H9 (cell line): ENCODE measurements around the gene TRIM34. TPM values are rescaled to one million over a fixed set of nuclear protein-coding genes. Genes with fewer than 3 reads are reported as not detected.

Experiments
- DNase-seq: peaks from one replicate; pipeline ENCODE4 v3.0.0-alpha.2; 2017
- H2AFZ ChIP-seq: one replicate; pipeline ENCODE4 v1.6.1; 2013; ENCODE audit warnings: mild to moderate bottlenecking, low read length, control low read depth, moderate library complexity
- H2AK5ac ChIP-seq: 2 replicates; pipeline ENCODE4 v1.6.1; 2013; ENCODE audit warnings: low read length, control low read depth, mixed read lengths; ENCODE audit not compliant: insufficient read length
- H2BK120ac ChIP-seq: one replicate; pipeline ENCODE4 v1.6.1; 2013; ENCODE audit warnings: low read depth, mild to moderate bottlenecking, low read length, control low read depth, inconsistent platforms; ENCODE audit not compliant: poor library complexity, severe bottlenecking
- H2BK12ac ChIP-seq: 2 replicates; pipeline ENCODE4 v1.6.1; 2013; ENCODE audit warnings: low read length, control low read depth, mixed read lengths, low read depth; ENCODE audit not compliant: insufficient read length
- H2BK15ac ChIP-seq: 2 replicates; pipeline ENCODE4 v1.6.1; 2013; ENCODE audit warnings: low read depth, low read length, control low read depth
- H2BK20ac ChIP-seq: one replicate; pipeline ENCODE4 v1.6.1; 2013; ENCODE audit warnings: low read depth, mild to moderate bottlenecking, low read length, control low read depth, inconsistent platforms; ENCODE audit not compliant: poor library complexity, severe bottlenecking
- H2BK5ac ChIP-seq: 2 replicates; pipeline ENCODE4 v1.6.1; 2013; ENCODE audit warnings: low read length, control low read depth, mixed read lengths; ENCODE audit not compliant: insufficient read length
- H3K14ac ChIP-seq: 2 replicates; pipeline ENCODE4 v1.6.1; 2013; ENCODE audit warnings: low read length, control low read depth; ENCODE audit not compliant: insufficient read depth
- H3K18ac ChIP-seq: 2 replicates; pipeline ENCODE4 v1.6.1; 2013; ENCODE audit warnings: low read depth, mild to moderate bottlenecking, mixed read lengths, low read length, control low read depth; ENCODE audit not compliant: insufficient read length
- H3K23ac ChIP-seq: 2 replicates; pipeline ENCODE4 v1.6.1; 2013; ENCODE audit warnings: low read length, control low read depth, mixed read lengths, low read depth; ENCODE audit not compliant: insufficient read length
- H3K23me2 ChIP-seq: 2 replicates; pipeline ENCODE4 v1.6.1; 2013; ENCODE audit warnings: low read depth, mild to moderate bottlenecking, mixed read lengths, low read length, control low read depth; ENCODE audit not compliant: insufficient read length, poor library complexity, severe bottlenecking
- H3K27ac ChIP-seq: 2 replicates; pipeline ENCODE4 v1.5.1; 2013; ENCODE audit warnings: low read length, control low read depth, mixed read lengths, low read depth; ENCODE audit not compliant: insufficient read length
- H3K27me3 ChIP-seq: 2 replicates; pipeline ENCODE4 v1.6.1; 2013; ENCODE audit warnings: low read length, control low read depth, inconsistent platforms; ENCODE audit not compliant: insufficient read depth
- H3K4ac ChIP-seq: 2 replicates; pipeline ENCODE4 v1.6.1; 2013; ENCODE audit warnings: low read depth, mild to moderate bottlenecking, control low read depth, inconsistent platforms, low read length, moderate library complexity
- H3K4me1 ChIP-seq: 2 replicates; pipeline ENCODE4 v1.6.1; 2013; ENCODE audit warnings: low read length, control low read depth, inconsistent platforms; ENCODE audit not compliant: insufficient read depth
- H3K4me2 ChIP-seq: 2 replicates; pipeline ENCODE4 v1.6.1; 2013; ENCODE audit warnings: low read length, control low read depth, mixed read lengths; ENCODE audit not compliant: insufficient read length, insufficient read depth
- H3K56ac ChIP-seq: 2 replicates; pipeline ENCODE4 v1.6.1; 2013; ENCODE audit warnings: low read depth, mild to moderate bottlenecking, mixed read lengths, low read length, control low read depth; ENCODE audit not compliant: insufficient read length
- H3K79me1 ChIP-seq: 2 replicates; pipeline ENCODE4 v1.6.1; 2013; ENCODE audit warnings: low read depth, mild to moderate bottlenecking, moderate library complexity, low read length, control low read depth, inconsistent platforms; ENCODE audit not compliant: insufficient read depth, poor library complexity, severe bottlenecking
- H3K79me2 ChIP-seq: 2 replicates; pipeline ENCODE4 v1.6.1; 2013; ENCODE audit warnings: low read length, control low read depth, inconsistent platforms; ENCODE audit not compliant: insufficient read depth
- H3K9ac ChIP-seq: 2 replicates; pipeline ENCODE4 v1.6.1; 2013; ENCODE audit warnings: low read length, control low read depth, mixed read lengths; ENCODE audit not compliant: insufficient read length; ENCODE audit errors: extremely low read depth
- H3K9me3 ChIP-seq: one replicate; pipeline ENCODE4 v1.6.1; 2013; ENCODE audit warnings: low read depth, low read length, inconsistent platforms; ENCODE audit not compliant: control insufficient read depth
- H3T11ph ChIP-seq: one replicate; pipeline ENCODE4 v1.6.1; 2013; ENCODE audit warnings: mild to moderate bottlenecking, low read length, control low read depth, inconsistent platforms
- H4K20me1 ChIP-seq: one replicate; pipeline ENCODE4 v1.6.1; 2013; ENCODE audit not compliant: control insufficient read depth, insufficient read length, insufficient read depth
- H4K5ac ChIP-seq: 2 replicates; pipeline ENCODE4 v1.6.1; 2013; ENCODE audit warnings: low read depth, mild to moderate bottlenecking, mixed read lengths, low read length, control low read depth; ENCODE audit not compliant: insufficient read length
- H4K8ac ChIP-seq: replicated peaks from 2 replicates; pipeline ENCODE4 v1.6.1; 2013; ENCODE audit warnings: low read length, control low read depth, mixed read lengths, low read depth; ENCODE audit not compliant: insufficient read length
- H4K91ac ChIP-seq: 2 replicates; pipeline ENCODE4 v1.6.1; 2013; ENCODE audit warnings: low read depth, mild to moderate bottlenecking, moderate library complexity, mixed read lengths, low read length, control low read depth; ENCODE audit not compliant: insufficient read length
- H3K27ac Mint-ChIP-seq, 3 experiments: 2 replicates in 2 of 3; 3 replicates in 1 of 3; pipeline ENCODE4 v1.8.0; 2020 to 2021; ENCODE audit warnings: mixed read lengths in 3 of 3, mild to moderate bottlenecking in 1 of 3, moderate library complexity in 1 of 3
- H3K27me3 Mint-ChIP-seq: 2 replicates; pipeline ENCODE4 v1.8.0; 2021; ENCODE audit warnings: low read depth, mild to moderate bottlenecking, moderate library complexity, mixed read lengths
- H3K36me3 Mint-ChIP-seq, 3 experiments: 2 replicates in 2 of 3; 3 replicates in 1 of 3; pipeline ENCODE4 v1.8.0; 2020 to 2021; ENCODE audit warnings: low read depth in 3 of 3, mixed read lengths in 3 of 3; ENCODE audit not compliant: insufficient read depth in 1 of 3
- H3K4me1 Mint-ChIP-seq, 2 experiments: 2 replicates each; pipeline ENCODE4 v1.8.0; 2020; ENCODE audit warnings: mixed read lengths in 2 of 2
- H3K4me3 Mint-ChIP-seq, 2 experiments: 2 replicates in 1 of 2; 3 replicates in 1 of 2; pipeline ENCODE4 v1.8.0; 2020 to 2021; ENCODE audit warnings: mild to moderate bottlenecking in 2 of 2, mixed read lengths in 2 of 2, moderate library complexity in 1 of 2
- H3K9me3 Mint-ChIP-seq, 2 experiments: 2 replicates in 1 of 2; 3 replicates in 1 of 2; pipeline ENCODE4 v1.8.0; 2020; ENCODE audit warnings: mild to moderate bottlenecking in 2 of 2, mixed read lengths in 2 of 2, moderate library complexity in 1 of 2
- CTCF ChIP-seq: fragments of 200-600 bp; sonication (generic); conservative IDR thresholded peaks from 3 replicates; pipeline ENCODE4 v1.8.0; 2021; ENCODE audit warnings: antibody characterized with exemption, mild to moderate bottlenecking
- WGBS: extraction: QIAGEN DNeasy Blood & Tissue Kit; methylation state at CpG from one replicate; pipeline ENCODE4 v1.1.7; 2013; ENCODE audit warnings: missing lambda C conversion rate, low lambda C conversion rate, mixed read lengths; ENCODE audit not compliant: insufficient read length; ENCODE audit errors: extremely low coverage; 5-methylcytosine and 5-hydroxymethylcytosine counted together
- total RNA-seq: library from RNA; stranded (reverse); gene quantifications from 2 replicates; pipeline ENCODE4 v1.2.1, GENCODE V29; 2021

The TRIM34 gene
- total RNA-seq, 1 experiment from 2014 or later: 0.59 TPM

GRCh38 chr11:5688482-5688881 is 63.7 kb downstream of the TRIM34 start:
- Histone ChIP-seq H3K4me2 (no peak overlapping the region), H3K27ac (no peak overlapping the region), H3K27me3 (no peaks in the 10 kb centered on the region), H3K14ac (no peak overlapping the region), H2BK120ac (no peak overlapping the region), H3K9ac (no peak overlapping the region), H2AFZ (no peak overlapping the region), H3K23ac (no peak overlapping the region), H3T11ph (no peak overlapping the region), H2BK20ac (no peak overlapping the region), H3K23me2 (peaks cover 11% of the 10 kb centered on the region), H2AK5ac (no peak overlapping the region), H4K8ac (no peak overlapping the region), H3K79me1 (no peaks in the 10 kb centered on the region), H3K56ac (no peak overlapping the region), H3K9me3 (no peaks in the 10 kb centered on the region), H2BK15ac (no peak overlapping the region), H3K79me2 (peaks cover 3% of the 10 kb centered on the region; the same call in 1 of the 2 replicates), H4K91ac (no peak overlapping the region), H3K18ac (no peak overlapping the region), H4K20me1 (no peaks in the 10 kb centered on the region), H4K5ac (no peak overlapping the region), H3K4ac (no peak overlapping the region), H2BK12ac (no peak overlapping the region), H3K4me1 (no peaks in the 10 kb centered on the region; the same call in 1 of the 2 replicates), H2BK5ac (no peak overlapping the region)
- Mint-ChIP-seq H3K36me3 (peaks cover 9 to 31% (median 18%) of the 10 kb centered on the region in 3 experiments), H3K4me3 (no peak overlapping the region), H3K27me3 (no peaks in the 10 kb centered on the region), H3K27ac (peak overlapping the region in 2 of 3 experiments; percentile 57 to 72; a peak in 2 of 7 replicates), H3K4me1 (peaks cover 46 to 54% of the 10 kb centered on the region in 2 experiments), H3K9me3 (peaks cover 1 to 4% of the 10 kb centered on the region in 2 experiments; a peak in 3 of 5 replicates)
- no CpG with 5 or more reads among the region's 1 CpG for WGBS
- TF ChIP-seq CTCF: no peak
- DNase-seq: no peak
